GM20000 (cell line): ENCODE measurements around the gene FOXN1.

Source experiments
- DNase-seq: peaks from one replicate; pipeline ENCODE4 v3.0.0; 2012; ENCODE audit warnings: low spot score
- CTCF ChIP-seq: IDR thresholded peaks from 2 replicates; pipeline ENCODE4 v1.5.1; 2012; ENCODE audit warnings: mild to moderate bottlenecking, control low read depth; ENCODE audit errors: extremely low read depth, missing control alignments

The FOXN1 gene

GRCh38 chr17:28474111-28474531, 32.0 kb upstream of the FOXN1 start:
- no peak for DNase-seq
- no peak for TF ChIP-seq CTCF

- no peak for DNase-seq
- TF ChIP-seq CTCF: no peak
Observed at GRCh38 chr17:28475151-28475900, 30.8 kb upstream of the FOXN1 start.

GRCh38 chr17:28476076-28476865, 29.9 kb upstream of the FOXN1 start:
- no peak for TF ChIP-seq CTCF
- DNase-seq: no peak

GRCh38 chr17:28477928-28478327, 28.2 kb upstream of the FOXN1 start:
- TF ChIP-seq CTCF: no peak
- DNase-seq: no peak

- no peak for DNase-seq
- no peak for TF ChIP-seq CTCF
Observed at GRCh38 chr17:28478712-28479615, 27.2 kb upstream of the FOXN1 start.

GRCh38 chr17:28480278-28480677, 25.9 kb upstream of the FOXN1 start:
- no peak for DNase-seq
- no peak for TF ChIP-seq CTCF
